GM19463 (cell line): ENCODE measurements around the gene CCDC106.

Experiments
- ATAC-seq: cut with Tn5 transposase; IDR thresholded peaks from one replicate; pipeline ENCODE4 v1.9.1; 2021; ENCODE audit warnings: mild to moderate bottlenecking, moderate library complexity; ENCODE audit not compliant: unreplicated experiment

The CCDC106 gene

GRCh38 chr19:55613930-55614710 lies 33.9 kb upstream of the CCDC106 start:
- no peak for ATAC-seq

DNA sequence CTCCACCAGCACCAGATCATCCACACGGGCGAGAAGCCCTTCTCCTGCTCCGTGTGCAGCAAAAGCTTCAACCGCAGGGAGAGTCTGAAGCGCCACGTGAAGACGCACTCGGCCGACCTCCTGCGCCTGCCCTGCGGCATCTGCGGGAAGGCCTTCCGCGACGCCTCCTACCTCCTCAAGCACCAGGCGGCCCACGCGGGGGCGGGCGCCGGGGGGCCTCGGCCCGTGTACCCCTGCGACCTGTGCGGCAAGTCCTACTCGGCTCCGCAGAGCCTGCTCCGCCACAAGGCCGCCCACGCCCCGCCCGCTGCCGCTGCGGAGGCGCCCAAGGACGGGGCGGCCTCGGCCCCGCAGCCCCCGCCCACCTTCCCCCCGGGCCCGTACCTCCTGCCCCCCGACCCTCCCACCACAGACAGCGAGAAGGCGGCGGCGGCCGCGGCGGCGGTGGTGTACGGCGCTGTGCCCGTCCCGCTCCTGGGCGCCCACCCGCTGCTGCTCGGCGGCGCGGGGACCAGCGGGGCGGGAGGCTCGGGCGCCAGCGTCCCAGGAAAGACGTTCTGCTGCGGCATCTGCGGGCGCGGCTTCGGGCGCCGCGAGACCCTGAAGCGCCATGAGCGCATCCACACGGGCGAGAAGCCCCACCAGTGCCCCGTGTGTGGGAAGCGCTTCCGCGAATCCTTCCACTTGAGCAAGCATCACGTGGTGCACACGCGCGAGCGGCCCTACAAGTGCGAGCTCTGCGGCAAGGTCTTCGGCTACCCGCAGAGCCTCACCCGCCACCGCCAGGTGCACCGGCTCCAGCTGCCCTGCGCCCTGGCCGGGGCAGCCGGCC lies 33.1 kb upstream of the CCDC106 start:
- no peak for ATAC-seq

- no peak for ATAC-seq
Observed at GRCh38 chr19:55615543-55616394, 32.2 kb upstream of the CCDC106 start.

DNA sequence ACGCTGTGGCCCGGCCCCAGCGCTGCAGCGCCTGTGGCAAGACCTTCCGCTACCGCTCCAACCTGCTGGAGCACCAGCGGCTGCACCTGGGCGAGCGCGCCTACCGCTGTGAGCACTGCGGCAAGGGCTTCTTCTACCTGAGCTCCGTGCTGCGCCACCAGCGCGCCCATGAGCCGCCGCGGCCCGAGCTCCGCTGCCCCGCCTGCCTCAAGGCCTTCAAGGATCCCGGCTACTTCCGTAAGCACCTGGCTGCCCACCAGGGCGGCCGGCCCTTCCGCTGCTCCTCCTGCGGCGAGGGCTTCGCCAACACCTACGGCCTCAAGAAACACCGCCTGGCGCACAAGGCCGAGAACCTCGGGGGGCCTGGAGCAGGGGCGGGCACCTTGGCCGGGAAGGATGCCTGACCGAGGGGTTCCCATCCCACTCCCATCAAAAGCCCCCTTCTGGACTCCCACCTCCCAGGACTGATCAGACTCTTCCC lies 31.6 kb upstream of the CCDC106 start:
- no peak for ATAC-seq

GRCh38 chr19:55617426-55617825 lies 30.6 kb upstream of the CCDC106 start:
- no peak for ATAC-seq

- ATAC-seq: no peak
Observed at GRCh38 chr19:55618426-55618825, 29.6 kb upstream of the CCDC106 start.

GRCh38 chr19:55619286-55619685 lies 28.7 kb upstream of the CCDC106 start:
- ATAC-seq: no peak

DNA sequence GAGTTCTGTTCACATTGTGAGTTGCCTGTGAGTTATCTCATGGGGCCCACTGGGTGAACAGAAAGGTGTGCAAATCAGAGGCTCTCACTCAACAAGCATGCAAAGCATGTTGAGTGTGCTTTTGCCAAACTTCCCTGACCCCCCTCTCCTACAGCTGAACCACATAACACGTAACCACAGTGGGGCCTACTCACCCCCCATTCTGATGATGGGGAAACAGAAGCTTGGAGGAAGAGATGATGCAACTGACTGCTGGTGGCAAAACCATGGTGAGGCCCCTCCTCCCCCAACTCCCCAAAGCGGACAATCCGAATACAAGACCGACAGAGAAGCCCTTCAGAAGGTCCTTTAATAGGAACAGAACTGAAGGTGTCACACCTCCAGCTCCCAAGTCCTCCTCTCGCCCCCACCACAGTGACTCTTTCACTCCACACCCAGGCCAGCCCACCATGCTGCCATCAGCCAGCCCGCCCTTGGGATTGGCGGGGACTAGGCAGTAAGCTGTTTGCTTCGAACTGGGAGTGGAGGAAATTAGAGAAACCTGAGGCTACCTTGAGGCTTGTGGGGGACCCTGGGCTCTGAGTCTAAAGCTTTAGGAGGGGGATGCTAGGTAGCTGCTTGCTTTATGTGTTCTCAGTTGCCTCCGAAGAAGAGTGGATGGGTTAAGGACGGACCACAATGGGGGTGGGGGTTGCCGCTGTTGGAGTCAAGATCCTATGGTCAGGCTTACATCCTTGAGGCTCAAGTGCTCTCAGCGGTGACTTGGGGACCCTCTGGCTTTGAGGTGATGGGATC lies 27.4 kb upstream of the CCDC106 start:
- no peak for ATAC-seq

DNA sequence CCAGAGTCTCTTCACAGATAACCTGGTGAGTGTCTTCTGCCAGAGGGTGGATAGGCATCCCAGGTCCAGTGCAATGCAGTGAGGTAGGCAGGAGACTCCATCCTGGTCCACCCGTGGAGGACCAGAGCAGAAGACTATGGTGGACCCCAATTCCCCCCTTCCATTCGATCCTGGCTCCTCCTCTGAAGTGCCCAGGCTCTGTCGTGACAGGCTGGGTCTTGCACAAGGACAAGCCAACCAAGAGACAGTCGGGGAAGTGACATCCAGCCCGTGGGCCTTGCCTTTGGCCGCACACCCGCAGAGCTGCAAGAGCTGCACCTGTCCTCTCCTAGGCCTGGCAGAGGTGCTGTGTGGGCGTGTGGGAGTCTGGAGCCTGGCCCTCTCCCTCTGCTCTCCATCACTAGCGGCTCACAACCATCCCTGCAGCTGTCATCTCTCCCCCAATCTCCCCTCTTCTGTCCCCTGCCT lies 26.8 kb upstream of the CCDC106 start:
- no peak for ATAC-seq

GRCh38 chr19:55621673-55622231 lies 26.3 kb upstream of the CCDC106 start:
- no peak for ATAC-seq

DNA sequence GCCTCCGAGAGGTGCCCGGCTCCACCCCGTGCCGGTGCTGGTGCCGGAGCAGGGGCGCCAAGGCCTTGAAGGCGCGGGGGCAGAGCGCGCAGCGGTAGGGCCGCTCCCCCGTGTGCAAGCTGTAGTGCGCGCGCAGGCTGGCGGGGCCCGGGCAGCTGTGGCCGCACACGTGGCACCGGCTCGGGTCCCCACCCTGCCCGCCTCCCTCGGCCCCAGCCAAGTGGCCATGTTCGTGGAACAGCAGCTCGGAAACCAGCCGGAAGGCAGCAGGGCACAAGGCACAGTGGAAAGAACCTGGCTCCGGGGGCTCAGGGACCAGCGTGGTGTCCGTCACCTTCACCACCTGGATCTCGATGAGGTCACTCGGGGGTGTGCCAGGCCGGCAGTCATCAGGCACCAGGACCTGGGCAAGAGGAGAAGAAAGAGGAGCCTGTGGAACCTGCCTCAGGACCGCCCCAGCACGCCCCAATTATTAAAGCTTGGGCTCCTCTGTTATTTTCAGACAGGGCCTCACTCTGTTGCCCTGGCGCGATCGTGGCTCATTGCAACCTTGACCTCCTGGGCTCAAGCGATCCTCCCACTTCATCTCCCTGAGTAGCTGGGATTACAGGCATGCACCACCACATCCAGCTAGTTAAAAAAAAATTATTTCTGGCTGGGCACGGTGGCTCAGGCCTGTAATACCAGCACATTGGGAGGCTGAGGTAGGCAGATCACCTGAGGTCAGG lies 25.6 kb upstream of the CCDC106 start:
- no peak for ATAC-seq

DNA sequence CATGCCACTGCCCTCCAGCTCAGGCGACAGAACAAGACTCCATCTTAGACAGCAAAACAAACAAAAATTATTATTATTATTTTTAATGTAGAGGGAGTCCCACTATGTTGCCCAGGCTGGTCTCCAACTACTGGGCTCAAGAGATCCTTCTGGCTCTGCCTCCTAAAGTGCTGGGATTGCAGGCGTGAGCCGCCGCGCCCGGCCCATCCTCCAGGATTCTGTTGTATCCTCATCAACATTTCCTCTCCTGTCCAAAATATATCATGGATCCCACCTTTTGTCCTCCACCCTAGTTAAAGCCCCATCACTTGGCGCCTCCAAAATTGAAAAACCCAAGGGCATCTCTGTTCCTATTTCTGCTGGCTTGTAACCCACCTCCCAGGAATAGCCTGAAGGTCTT lies 24.9 kb upstream of the CCDC106 start:
- ATAC-seq: no peak

- ATAC-seq: no peak
Observed at GRCh38 chr19:55623561-55623960, 24.5 kb upstream of the CCDC106 start.

DNA sequence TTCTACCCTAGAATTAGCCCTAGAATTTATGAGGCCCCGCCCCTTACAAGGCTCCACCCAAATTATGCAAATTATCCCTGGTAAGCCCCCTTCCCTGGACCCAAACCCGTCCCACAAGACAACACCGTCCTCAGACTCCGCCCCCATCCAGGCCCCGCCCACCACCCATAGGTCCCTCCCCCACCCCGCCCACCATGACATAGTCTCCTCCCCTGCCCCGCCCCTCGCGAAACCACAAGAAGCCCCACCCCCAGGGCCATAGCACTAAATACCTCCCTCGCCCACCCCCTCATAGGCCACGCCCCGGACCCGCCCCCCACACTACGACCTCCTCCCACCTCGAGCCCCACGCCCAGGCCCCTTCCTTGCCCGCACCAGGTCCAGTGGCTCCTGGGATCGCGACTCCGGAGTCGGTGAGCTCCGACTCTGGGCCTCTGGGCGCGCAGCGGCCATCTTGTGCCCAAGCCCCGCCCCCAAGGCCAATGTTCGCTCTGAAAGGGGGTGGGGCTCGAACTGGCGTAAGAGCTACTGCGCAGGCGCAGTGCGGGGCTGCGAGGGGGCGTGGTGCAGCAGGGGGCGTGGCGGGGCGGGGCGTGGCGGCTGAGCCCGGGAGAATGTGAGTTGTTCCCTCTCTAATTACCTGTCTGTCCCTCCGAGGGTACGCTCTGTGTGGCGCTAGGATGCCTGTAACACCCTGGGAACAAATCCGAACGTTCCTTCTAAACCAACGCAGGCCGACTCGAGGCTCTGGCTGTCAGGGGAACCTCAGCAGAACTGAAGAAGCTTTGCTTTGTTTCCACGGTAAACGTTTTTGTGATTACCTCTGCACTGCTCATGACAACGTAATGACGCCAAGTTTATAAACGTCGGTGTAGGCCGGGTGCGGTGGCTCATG lies 23.7 kb upstream of the CCDC106 start, which contains the start of gene ZNF784:
ZNF784 (minus strand) TSS at position 458 of the 895 bp plus-strand sequence; CDS start at position 453, 5 bp downstream.
- no peak for ATAC-seq

DNA sequence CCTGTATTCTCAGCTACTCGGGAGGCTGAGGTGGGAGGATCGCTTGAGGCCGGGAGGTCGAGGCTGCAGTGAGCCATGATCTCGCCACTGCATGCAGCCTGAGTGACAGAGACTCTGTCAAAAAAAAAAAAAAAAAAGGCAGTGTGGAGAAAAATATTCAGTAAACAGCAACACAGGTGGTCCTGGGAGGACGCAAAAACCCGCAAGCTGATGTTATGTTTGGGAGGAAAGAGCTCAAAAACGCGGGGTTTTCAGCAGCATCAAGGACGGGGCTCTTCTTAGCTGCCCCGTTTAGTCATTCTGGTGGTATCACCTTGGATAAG lies 23.0 kb upstream of the CCDC106 start:
- no peak for ATAC-seq

DNA sequence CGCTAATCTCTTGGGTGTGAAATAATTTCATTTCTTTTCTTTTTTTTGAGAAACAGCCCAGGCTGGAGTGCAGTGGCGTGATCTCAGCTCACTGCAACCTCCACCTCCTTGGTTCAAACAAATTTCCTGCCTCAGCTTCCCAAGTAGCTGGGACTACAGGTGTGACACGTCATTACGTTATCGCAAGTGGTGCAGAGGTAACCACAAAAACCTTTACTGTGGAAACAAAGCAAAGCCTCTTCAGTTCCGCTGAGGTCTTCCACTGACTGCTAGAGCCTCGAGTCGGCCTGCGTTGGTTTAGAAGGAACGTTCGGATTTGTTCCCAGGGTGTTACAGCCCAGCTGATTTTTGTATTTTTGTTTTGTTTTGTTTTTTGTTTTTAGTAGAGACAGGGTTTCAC lies 21.7 kb upstream of the CCDC106 start:
- ATAC-seq: no peak

- no peak for ATAC-seq
Observed at GRCh38 chr19:55632463-55632834, 15.6 kb upstream of the CCDC106 start.

DNA sequence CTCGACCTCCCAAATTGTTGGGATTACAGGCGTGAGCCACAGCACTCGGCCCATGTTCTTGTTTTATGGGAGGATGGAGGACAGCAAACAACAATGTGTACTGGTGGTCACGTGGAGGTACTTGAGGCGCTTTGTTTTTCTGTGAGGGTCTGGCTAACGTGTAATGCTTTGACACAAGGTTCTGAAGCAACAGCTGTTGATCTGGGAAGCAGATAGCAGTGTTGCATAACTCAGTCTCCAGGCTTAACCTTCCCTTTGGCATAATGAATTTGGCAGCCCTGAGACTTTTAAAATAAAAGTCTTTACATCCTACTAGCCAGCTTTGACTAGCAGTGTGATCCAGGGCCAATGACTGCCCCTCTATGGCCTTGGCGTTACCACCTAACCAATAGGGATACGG lies 14.2 kb upstream of the CCDC106 start:
- ATAC-seq: no peak
